ENCODE results near the gene DSC1. TPM values are rescaled to one million over a fixed set of nuclear protein-coding genes. Genes with fewer than 3 reads are reported as not detected.

Gene DSC1, protein sequence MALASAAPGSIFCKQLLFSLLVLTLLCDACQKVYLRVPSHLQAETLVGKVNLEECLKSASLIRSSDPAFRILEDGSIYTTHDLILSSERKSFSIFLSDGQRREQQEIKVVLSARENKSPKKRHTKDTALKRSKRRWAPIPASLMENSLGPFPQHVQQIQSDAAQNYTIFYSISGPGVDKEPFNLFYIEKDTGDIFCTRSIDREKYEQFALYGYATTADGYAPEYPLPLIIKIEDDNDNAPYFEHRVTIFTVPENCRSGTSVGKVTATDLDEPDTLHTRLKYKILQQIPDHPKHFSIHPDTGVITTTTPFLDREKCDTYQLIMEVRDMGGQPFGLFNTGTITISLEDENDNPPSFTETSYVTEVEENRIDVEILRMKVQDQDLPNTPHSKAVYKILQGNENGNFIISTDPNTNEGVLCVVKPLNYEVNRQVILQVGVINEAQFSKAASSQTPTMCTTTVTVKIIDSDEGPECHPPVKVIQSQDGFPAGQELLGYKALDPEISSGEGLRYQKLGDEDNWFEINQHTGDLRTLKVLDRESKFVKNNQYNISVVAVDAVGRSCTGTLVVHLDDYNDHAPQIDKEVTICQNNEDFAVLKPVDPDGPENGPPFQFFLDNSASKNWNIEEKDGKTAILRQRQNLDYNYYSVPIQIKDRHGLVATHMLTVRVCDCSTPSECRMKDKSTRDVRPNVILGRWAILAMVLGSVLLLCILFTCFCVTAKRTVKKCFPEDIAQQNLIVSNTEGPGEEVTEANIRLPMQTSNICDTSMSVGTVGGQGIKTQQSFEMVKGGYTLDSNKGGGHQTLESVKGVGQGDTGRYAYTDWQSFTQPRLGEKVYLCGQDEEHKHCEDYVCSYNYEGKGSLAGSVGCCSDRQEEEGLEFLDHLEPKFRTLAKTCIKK
- total RNA-seq (2021) (not detected in 3 replicates), Bru-seq, nascent RNA (percentile 3 among the genes with signal in this experiment)
- long read RNA-seq, experiment 1, result 0 reads
- long read RNA-seq, experiment 2, result 0 reads
- long read RNA-seq, experiment 3, partial matches to known transcripts, result 0 of 1 reads
- long read RNA-seq, experiment 3, other reads (novel, unspliced or antisense), result 1 of 1 reads

- peaks cover 10% of the 10 kb centered on the region for H3K4me1 Mint-ChIP-seq
- ATAC-seq (no peak), DNase-seq (ENCODE audit: low spot score) (no peak)
- CTCF ChIA-PET, result no interaction called here
- no peaks in the 10 kb centered on the region for H3K36me3 Mint-ChIP-seq
- no peak for TF ChIP-seq EMX1 (CRISPR knock-in tag; IDR thresholded peaks at IDR 0.05)
- TF ChIP-seq, protein P1, sequence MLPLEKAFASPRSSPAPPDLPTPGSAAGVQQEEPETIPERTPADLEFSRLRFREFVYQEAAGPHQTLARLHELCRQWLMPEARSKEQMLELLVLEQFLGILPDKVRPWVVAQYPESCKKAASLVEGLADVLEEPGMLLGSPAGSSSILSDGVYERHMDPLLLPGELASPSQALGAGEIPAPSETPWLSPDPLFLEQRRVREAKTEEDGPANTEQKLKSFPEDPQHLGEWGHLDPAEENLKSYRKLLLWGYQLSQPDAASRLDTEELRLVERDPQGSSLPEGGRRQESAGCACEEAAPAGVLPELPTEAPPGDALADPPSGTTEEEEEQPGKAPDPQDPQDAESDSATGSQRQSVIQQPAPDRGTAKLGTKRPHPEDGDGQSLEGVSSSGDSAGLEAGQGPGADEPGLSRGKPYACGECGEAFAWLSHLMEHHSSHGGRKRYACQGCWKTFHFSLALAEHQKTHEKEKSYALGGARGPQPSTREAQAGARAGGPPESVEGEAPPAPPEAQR (CRISPR knock-in tag; IDR thresholded peaks at IDR 0.05), result no peak
- TF ChIP-seq SMAD4 (CRISPR knock-in tag; IDR thresholded peaks at IDR 0.05), result no peak
- TF ChIP-seq, protein P2, sequence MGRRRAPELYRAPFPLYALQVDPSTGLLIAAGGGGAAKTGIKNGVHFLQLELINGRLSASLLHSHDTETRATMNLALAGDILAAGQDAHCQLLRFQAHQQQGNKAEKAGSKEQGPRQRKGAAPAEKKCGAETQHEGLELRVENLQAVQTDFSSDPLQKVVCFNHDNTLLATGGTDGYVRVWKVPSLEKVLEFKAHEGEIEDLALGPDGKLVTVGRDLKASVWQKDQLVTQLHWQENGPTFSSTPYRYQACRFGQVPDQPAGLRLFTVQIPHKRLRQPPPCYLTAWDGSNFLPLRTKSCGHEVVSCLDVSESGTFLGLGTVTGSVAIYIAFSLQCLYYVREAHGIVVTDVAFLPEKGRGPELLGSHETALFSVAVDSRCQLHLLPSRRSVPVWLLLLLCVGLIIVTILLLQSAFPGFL (CRISPR knock-in tag; IDR thresholded peaks at IDR 0.05; ENCODE audit: borderline replicate concordance), result no peak
- TF ChIP-seq GRHL2 (CRISPR knock-in tag; IDR thresholded peaks at IDR 0.05; ENCODE audit: insufficient replicate concordance, severe bottlenecking), result no peak
- TF ChIP-seq, protein P3, sequence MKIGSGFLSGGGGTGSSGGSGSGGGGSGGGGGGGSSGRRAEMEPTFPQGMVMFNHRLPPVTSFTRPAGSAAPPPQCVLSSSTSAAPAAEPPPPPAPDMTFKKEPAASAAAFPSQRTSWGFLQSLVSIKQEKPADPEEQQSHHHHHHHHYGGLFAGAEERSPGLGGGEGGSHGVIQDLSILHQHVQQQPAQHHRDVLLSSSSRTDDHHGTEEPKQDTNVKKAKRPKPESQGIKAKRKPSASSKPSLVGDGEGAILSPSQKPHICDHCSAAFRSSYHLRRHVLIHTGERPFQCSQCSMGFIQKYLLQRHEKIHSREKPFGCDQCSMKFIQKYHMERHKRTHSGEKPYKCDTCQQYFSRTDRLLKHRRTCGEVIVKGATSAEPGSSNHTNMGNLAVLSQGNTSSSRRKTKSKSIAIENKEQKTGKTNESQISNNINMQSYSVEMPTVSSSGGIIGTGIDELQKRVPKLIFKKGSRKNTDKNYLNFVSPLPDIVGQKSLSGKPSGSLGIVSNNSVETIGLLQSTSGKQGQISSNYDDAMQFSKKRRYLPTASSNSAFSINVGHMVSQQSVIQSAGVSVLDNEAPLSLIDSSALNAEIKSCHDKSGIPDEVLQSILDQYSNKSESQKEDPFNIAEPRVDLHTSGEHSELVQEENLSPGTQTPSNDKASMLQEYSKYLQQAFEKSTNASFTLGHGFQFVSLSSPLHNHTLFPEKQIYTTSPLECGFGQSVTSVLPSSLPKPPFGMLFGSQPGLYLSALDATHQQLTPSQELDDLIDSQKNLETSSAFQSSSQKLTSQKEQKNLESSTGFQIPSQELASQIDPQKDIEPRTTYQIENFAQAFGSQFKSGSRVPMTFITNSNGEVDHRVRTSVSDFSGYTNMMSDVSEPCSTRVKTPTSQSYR (CRISPR knock-in tag; IDR thresholded peaks at IDR 0.05), result no peak
- no peak for TF ChIP-seq JUN (CRISPR knock-in tag; IDR thresholded peaks at IDR 0.05)
- no peak for TF ChIP-seq NR3C1 (CRISPR knock-in tag; conservative IDR thresholded peaks at IDR 0.05; ENCODE audit: low read depth)
- TF ChIP-seq GTF2I (CRISPR knock-in tag; conservative IDR thresholded peaks at IDR 0.05), result no peak
- no peak for TF ChIP-seq FOXP4 (CRISPR knock-in tag; IDR thresholded peaks at IDR 0.05)
- no peak for TF ChIP-seq ZNF416 (CRISPR knock-in tag; IDR thresholded peaks at IDR 0.05)
- no peak for TF ChIP-seq RELA (CRISPR knock-in tag; IDR thresholded peaks at IDR 0.05; ENCODE audit: borderline replicate concordance)
- TF ChIP-seq STAT6 (CRISPR knock-in tag; conservative IDR thresholded peaks at IDR 0.05; ENCODE audit: low read depth), result no peak
- TF ChIP-seq TEAD1 (CRISPR knock-in tag; IDR thresholded peaks at IDR 0.05), result no peak
- peaks cover 4% of the 10 kb centered on the region; the same call in 1 of the 2 replicates for H3K9me3 Mint-ChIP-seq
- H3K27ac Mint-ChIP-seq, result peak within 1 kb of the TSS; percentile 71
- no peak within 1 kb of the TSS for H3K4me3 Mint-ChIP-seq
- POLR2A ChIA-PET, result no interaction called here
- no peaks in the 10 kb centered on the region; the same call in 1 of the 2 replicates for H3K27me3 Mint-ChIP-seq (ENCODE audit: low read depth)
These were observed at the start of gene DSC1 for GRCh38 chr18:31162825-31163435. DSC1 (minus strand) TSS chr18:31162856; CDS start chr18:31162594, 262 bp downstream.
